ENCODE results near the gene ZFP82. TPM values are rescaled to one million over a fixed set of nuclear protein-coding genes. Genes with fewer than 3 reads are reported as not detected.

The ZFP82 gene
- total RNA-seq, 1 experiment from 2014 or later: 20.1 TPM

GRCh38 chr19:36441339-36441738 lies 22.9 kb upstream of the ZFP82 start:
- H3K79me1 ChIP-seq (ENCODE audit: insufficient read depth, low read depth, low read length, poor library complexity, severe bottlenecking): no peaks in the 10 kb centered on the region
- no peaks in the 10 kb centered on the region for H4K20me1 ChIP-seq (ENCODE audit: control insufficient read depth, insufficient read depth, insufficient read length)
- H2BK20ac ChIP-seq (ENCODE audit: low read depth, low read length, poor library complexity, severe bottlenecking): no peak overlapping the region
- no peak overlapping the region for H4K5ac ChIP-seq (ENCODE audit: insufficient read length, low read depth, low read length)
- H3K23ac ChIP-seq (ENCODE audit: insufficient read length, low read depth, low read length): no peak overlapping the region
- H3K9me3 ChIP-seq (ENCODE audit: control insufficient read depth, low read depth, low read length): peaks cover 6% of the 10 kb centered on the region
- WGBS (ENCODE audit: extremely low coverage, insufficient read length, low lambda C conversion rate): no CpG with 5 or more reads among the region's 1 CpG
- no peak overlapping the region for H2BK120ac ChIP-seq (ENCODE audit: low read depth, low read length, poor library complexity, severe bottlenecking)
- no peak overlapping the region for H4K91ac ChIP-seq (ENCODE audit: insufficient read length, low read depth, low read length)
- H3K56ac ChIP-seq (ENCODE audit: insufficient read length, low read depth, low read length): no peak overlapping the region
- H3K18ac ChIP-seq (ENCODE audit: insufficient read length, low read depth, low read length): no peak overlapping the region
- peaks cover 8% of the 10 kb centered on the region for H3K27me3 Mint-ChIP-seq (ENCODE audit: low read depth)
- H4K8ac ChIP-seq (replicated peaks; ENCODE audit: insufficient read length, low read depth, low read length): no peak overlapping the region
- no peaks in the 10 kb centered on the region for H3K4me1 Mint-ChIP-seq
- no peak overlapping the region for H3K27ac ChIP-seq (ENCODE audit: insufficient read length, low read depth, low read length)
- H2AFZ ChIP-seq (ENCODE audit: low read length): no peak overlapping the region
- H3K9me3 Mint-ChIP-seq: peaks cover 48 to 51% of the 10 kb centered on the region in 2 experiments
- no peaks in the 10 kb centered on the region for H3K23me2 ChIP-seq (ENCODE audit: insufficient read length, low read depth, low read length, poor library complexity, severe bottlenecking)
- H3K4me2 ChIP-seq (ENCODE audit: insufficient read depth, insufficient read length, low read length): no peak overlapping the region
- H3K9ac ChIP-seq (ENCODE audit: extremely low read depth, insufficient read length, low read length): no peak overlapping the region
- H3K36me3 Mint-ChIP-seq (ENCODE audit: insufficient read depth in 1 of 3, low read depth in 3 of 3): peaks cover 6 to 13% (median 12%) of the 10 kb centered on the region in 3 experiments
- H2AK5ac ChIP-seq (ENCODE audit: insufficient read length, low read length): no peak overlapping the region
- H3K4ac ChIP-seq (ENCODE audit: low read depth, low read length): no peak overlapping the region
- no peak overlapping the region for H2BK12ac ChIP-seq (ENCODE audit: insufficient read length, low read depth, low read length)
- no peak for DNase-seq
- H3K14ac ChIP-seq (ENCODE audit: insufficient read depth, low read length): no peak overlapping the region
- H3K27ac Mint-ChIP-seq: no peak overlapping the region
- H3T11ph ChIP-seq (ENCODE audit: low read length): no peak overlapping the region
- H3K4me1 ChIP-seq (ENCODE audit: insufficient read depth, low read length): no peaks in the 10 kb centered on the region
- H2BK5ac ChIP-seq (ENCODE audit: insufficient read length, low read length): no peak overlapping the region
- TF ChIP-seq, protein P1, sequence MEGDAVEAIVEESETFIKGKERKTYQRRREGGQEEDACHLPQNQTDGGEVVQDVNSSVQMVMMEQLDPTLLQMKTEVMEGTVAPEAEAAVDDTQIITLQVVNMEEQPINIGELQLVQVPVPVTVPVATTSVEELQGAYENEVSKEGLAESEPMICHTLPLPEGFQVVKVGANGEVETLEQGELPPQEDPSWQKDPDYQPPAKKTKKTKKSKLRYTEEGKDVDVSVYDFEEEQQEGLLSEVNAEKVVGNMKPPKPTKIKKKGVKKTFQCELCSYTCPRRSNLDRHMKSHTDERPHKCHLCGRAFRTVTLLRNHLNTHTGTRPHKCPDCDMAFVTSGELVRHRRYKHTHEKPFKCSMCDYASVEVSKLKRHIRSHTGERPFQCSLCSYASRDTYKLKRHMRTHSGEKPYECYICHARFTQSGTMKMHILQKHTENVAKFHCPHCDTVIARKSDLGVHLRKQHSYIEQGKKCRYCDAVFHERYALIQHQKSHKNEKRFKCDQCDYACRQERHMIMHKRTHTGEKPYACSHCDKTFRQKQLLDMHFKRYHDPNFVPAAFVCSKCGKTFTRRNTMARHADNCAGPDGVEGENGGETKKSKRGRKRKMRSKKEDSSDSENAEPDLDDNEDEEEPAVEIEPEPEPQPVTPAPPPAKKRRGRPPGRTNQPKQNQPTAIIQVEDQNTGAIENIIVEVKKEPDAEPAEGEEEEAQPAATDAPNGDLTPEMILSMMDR (conservative IDR thresholded peaks at IDR 0.05): no peak
- no peaks in the 10 kb centered on the region for H3K79me2 ChIP-seq (ENCODE audit: insufficient read depth, low read length)
- H3K27me3 ChIP-seq (ENCODE audit: insufficient read depth, low read length): no peaks in the 10 kb centered on the region
- H2BK15ac ChIP-seq (ENCODE audit: low read depth, low read length): no peak overlapping the region
- no peak overlapping the region for H3K4me3 Mint-ChIP-seq
